Activated naive CD8-positive, alpha-beta T cell treated with anti-CD3 and anti-CD28 coated beads for 36 hours (primary cell): ENCODE results near the gene DDI2. TPM values are rescaled to one million over a fixed set of nuclear protein-coding genes. Genes with fewer than 3 reads are reported as not detected.
A peak's percentile ranks its signal among the peaks of the same experiment; 100 is the strongest.

Source experiments
- DNase-seq: peaks from one replicate; pipeline ENCODE4 v3.0.0; 2021
- H3K27ac Mint-ChIP-seq: one replicate; pipeline ENCODE4 v1.8.0; 2022; ENCODE audit warnings: mild to moderate bottlenecking, moderate library complexity, mixed read lengths
- H3K27me3 Mint-ChIP-seq: one replicate; pipeline ENCODE4 v1.8.0; 2022; ENCODE audit warnings: mild to moderate bottlenecking, mixed read lengths
- H3K36me3 Mint-ChIP-seq: one replicate; pipeline ENCODE4 v1.8.0; 2021; ENCODE audit warnings: mild to moderate bottlenecking, mixed read lengths
- H3K4me1 Mint-ChIP-seq: one replicate; pipeline ENCODE4 v1.8.0; 2021; ENCODE audit warnings: mixed read lengths
- H3K4me3 Mint-ChIP-seq: one replicate; pipeline ENCODE4 v1.8.0; 2022; ENCODE audit warnings: mild to moderate bottlenecking, moderate library complexity, mixed read lengths
- H3K9me3 Mint-ChIP-seq: one replicate; pipeline ENCODE4 v1.8.0; 2022; ENCODE audit warnings: mixed read lengths
- total RNA-seq, 2 experiments: library from RNA; stranded (reverse); gene quantifications; one replicate each; pipeline ENCODE4 v1.2.3, GENCODE V29; 2021

The DDI2 gene
- 10 to 100 TPM; 45.4 to 45.9 TPM for total RNA-seq

DNA sequence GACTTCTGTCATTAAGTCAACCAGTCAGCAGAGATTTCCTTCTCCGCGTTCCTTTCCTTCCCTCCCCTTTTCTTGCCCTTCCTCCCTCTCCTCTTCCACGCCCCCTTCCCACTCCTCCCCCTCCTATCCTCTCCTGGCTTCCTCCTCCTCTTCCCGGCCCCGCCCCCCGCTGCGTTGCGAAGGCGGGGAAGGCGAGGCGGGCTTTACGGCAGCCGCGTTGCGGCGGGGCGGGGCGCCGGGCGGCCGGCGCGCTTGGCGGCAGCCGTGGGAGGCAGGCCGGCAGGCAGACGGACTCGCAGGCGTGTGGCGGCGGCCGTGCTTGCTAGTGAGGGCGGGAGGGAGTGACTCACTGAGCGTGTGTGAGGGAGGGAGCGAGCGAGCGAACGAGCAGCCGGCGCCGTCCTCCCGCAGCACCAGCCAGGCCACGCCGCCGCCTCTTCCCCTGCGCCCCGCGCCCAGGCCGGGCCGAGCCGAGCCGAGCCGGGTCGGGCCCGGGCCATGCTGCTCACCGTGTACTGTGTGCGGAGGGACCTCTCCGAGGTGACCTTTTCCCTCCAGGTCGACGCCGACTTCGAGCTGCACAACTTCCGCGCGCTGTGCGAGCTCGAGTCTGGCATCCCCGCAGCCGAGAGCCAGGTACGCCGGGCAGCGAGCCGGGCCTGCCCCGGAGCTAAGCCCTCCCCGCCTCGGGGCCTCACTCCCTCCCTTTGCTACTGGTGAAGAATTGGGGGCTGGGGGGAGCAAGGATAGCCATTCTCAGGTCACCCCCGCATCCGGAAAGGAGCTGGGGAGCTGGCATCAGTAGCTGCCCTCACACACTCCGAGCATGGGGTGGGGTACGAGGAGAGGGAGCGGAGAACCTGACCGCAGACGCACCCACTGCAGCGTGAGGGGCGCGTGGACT, at the start of gene DDI2:
Gene DDI2 (plus strand): TSS at position 286 of the 904 bp plus-strand sequence. CDS start 213 bp downstream, at position 499.
- peaks cover 15% of the 10 kb centered on the region for H3K36me3 Mint-ChIP-seq
- no peaks in the 10 kb centered on the region for H3K9me3 Mint-ChIP-seq
- H3K27ac Mint-ChIP-seq: peak within 1 kb of the TSS; percentile 95
- peaks cover 40% of the 10 kb centered on the region for H3K4me1 Mint-ChIP-seq
- peak within 1 kb of the TSS; percentile 92 for H3K4me3 Mint-ChIP-seq
- peak; percentile 98 for DNase-seq
- no peaks in the 10 kb centered on the region for H3K27me3 Mint-ChIP-seq

GRCh38 chr1:15568387-15569073, 48.7 kb upstream of the DDI2 start:
- no peak for DNase-seq
- Mint-ChIP-seq H3K36me3 (peaks cover 12% of the 10 kb centered on the region), H3K27me3 (no peaks in the 10 kb centered on the region), H3K4me1 (no peaks in the 10 kb centered on the region), H3K27ac (peak overlapping the region; percentile 21), H3K9me3 (no peaks in the 10 kb centered on the region), H3K4me3 (no peak overlapping the region)

DNA sequence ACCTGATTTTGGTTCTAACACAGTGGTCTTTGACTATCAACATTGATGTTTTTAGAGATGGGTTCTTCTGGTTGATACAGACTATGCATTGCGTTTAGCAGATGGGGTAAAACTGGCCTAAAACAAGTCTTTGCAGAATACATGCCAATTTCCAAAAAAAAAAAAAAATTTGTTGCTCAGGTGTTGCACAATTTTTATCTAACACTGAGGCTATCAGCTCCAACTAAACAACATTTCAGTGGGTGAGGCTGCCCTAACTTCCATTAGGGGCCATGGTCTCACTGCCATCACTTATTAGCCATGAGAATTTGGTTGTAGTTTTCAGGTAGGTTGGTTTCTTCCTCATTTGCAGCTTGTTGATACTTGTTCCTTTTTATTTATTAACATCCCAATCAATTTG, 46.4 kb upstream of the DDI2 start:
- H3K27ac Mint-ChIP-seq: no peak overlapping the region
- no peak overlapping the region for H3K4me3 Mint-ChIP-seq
- peaks cover 11% of the 10 kb centered on the region for H3K36me3 Mint-ChIP-seq
- H3K4me1 Mint-ChIP-seq: no peaks in the 10 kb centered on the region
- DNase-seq: no peak
- no peaks in the 10 kb centered on the region for H3K9me3 Mint-ChIP-seq
- no peaks in the 10 kb centered on the region for H3K27me3 Mint-ChIP-seq

- H3K36me3 Mint-ChIP-seq: peaks cover 11% of the 10 kb centered on the region
- H3K27ac Mint-ChIP-seq: peak overlapping the region; percentile 9
- no peaks in the 10 kb centered on the region for H3K4me1 Mint-ChIP-seq
- no peaks in the 10 kb centered on the region for H3K27me3 Mint-ChIP-seq
- H3K9me3 Mint-ChIP-seq: no peaks in the 10 kb centered on the region
- no peak for DNase-seq
- no peak overlapping the region for H3K4me3 Mint-ChIP-seq
Observed at GRCh38 chr1:15571266-15571665, 46.0 kb upstream of the DDI2 start.

DNA sequence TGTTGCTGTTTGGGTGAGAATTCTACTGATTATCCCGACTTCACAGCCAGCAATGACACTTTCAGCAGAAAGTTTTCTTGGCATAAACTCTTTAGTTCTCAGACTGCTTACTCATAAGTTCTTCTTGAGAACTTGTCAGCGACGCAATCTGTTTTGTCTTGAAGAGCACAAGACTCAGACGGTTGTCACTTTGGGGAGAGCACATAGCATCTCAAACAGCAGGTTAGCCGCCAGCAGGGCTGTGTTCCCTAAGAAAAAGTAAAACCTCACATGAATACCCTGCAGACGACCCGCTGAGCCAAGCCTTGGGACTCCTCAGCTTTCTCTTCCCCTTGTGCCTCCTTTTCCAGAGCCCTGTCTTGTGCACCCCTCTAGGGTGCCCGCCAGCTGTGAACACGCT, 43.8 kb upstream of the DDI2 start:
- H3K9me3 Mint-ChIP-seq: no peaks in the 10 kb centered on the region
- H3K36me3 Mint-ChIP-seq: peaks cover 16% of the 10 kb centered on the region
- no peaks in the 10 kb centered on the region for H3K27me3 Mint-ChIP-seq
- H3K4me1 Mint-ChIP-seq: peaks cover 12% of the 10 kb centered on the region
- H3K27ac Mint-ChIP-seq: no peak overlapping the region
- DNase-seq: no peak
- H3K4me3 Mint-ChIP-seq: no peak overlapping the region

DNA sequence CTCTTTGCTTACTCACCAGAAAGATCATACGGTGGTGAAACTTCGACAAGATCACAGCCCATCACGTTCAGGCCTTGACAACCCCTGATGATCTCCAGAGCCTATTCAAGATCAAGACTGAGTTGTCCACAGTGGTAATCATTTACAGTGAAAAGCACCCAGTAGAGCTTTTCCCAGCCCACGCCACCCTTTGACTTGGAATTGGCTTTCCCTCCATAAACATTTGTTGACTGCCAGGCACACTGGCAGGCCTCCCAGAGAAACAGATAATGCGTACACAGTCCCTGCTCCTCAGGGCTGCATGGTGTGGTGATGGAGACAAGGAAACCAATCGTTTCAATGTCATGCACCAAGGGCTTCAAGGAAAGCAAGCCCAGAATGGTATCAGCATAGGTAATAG, 42.5 kb upstream of the DDI2 start:
- Mint-ChIP-seq H3K27ac (no peak overlapping the region), H3K4me3 (no peak overlapping the region), H3K36me3 (peaks cover 29% of the 10 kb centered on the region)

GRCh38 chr1:15575549-15576150, 41.6 kb upstream of the DDI2 start:
- Mint-ChIP-seq H3K27ac (no peak overlapping the region), H3K9me3 (no peaks in the 10 kb centered on the region), H3K4me1 (peaks cover 30% of the 10 kb centered on the region), H3K27me3 (no peaks in the 10 kb centered on the region), H3K36me3 (peaks cover 33% of the 10 kb centered on the region), H3K4me3 (no peak overlapping the region)
- no peak for DNase-seq

More for the DNA sequence above, 42.5 kb upstream of the DDI2 start:
- H3K4me1 Mint-ChIP-seq: peaks cover 25% of the 10 kb centered on the region
- no peak for DNase-seq
- no peaks in the 10 kb centered on the region for H3K27me3 Mint-ChIP-seq
- H3K9me3 Mint-ChIP-seq: no peaks in the 10 kb centered on the region

GRCh38 chr1:15577691-15578090, 39.6 kb upstream of the DDI2 start:
- Mint-ChIP-seq H3K36me3 (peaks cover 38% of the 10 kb centered on the region), H3K4me3 (peak overlapping the region; percentile 47), H3K4me1 (peaks cover 36% of the 10 kb centered on the region), H3K27me3 (no peaks in the 10 kb centered on the region), H3K27ac (peak overlapping the region; percentile 93), H3K9me3 (no peaks in the 10 kb centered on the region)
- DNase-seq: no peak

DNA sequence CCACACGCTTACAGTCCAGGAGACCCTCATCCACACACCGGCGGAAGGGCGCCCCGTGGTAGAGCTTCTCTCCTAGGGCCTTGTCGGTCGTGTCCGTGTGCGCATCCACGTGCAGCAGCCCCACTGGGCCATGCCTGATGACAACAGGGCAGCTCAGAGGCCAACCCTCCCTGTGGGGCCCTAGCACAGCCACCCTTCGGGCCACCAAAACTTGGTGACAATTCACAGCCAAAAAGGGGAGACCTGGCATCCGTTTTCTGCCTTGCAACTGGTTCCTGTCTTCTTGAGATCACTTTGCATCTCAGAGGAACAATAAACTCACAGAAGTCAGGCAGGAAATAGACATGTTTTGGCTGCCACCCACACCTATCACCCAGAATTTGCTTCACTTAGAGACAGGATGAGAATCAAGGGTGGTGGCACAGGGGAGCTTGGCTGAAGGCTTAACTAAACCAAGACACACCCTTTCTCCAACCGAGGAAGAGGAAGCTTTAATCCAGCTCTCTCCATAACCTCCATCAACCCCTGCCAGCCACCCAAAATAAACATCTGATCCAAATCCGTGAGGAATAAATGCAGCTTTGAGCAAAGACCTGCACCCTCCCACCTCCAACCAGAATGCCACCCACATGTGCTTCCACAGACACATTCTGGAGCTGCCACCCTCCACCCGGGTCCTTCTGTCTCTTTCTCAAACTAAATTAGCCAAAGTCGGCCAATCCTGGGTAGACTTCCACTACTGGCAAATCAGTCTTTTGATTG, 38.2 kb upstream of the DDI2 start:
- peak overlapping the region; percentile 93 for H3K27ac Mint-ChIP-seq
- peaks cover 46% of the 10 kb centered on the region for H3K36me3 Mint-ChIP-seq
- peak; percentile 26 for DNase-seq
- peaks cover 46% of the 10 kb centered on the region for H3K4me1 Mint-ChIP-seq
- no peaks in the 10 kb centered on the region for H3K27me3 Mint-ChIP-seq
- H3K9me3 Mint-ChIP-seq: no peaks in the 10 kb centered on the region
- H3K4me3 Mint-ChIP-seq: peak overlapping the region; percentile 50

- peaks cover 46% of the 10 kb centered on the region for H3K36me3 Mint-ChIP-seq
- no peaks in the 10 kb centered on the region for H3K9me3 Mint-ChIP-seq
- no peaks in the 10 kb centered on the region for H3K27me3 Mint-ChIP-seq
- peak overlapping the region; percentile 93 for H3K27ac Mint-ChIP-seq
- peak overlapping the region; percentile 50 for H3K4me3 Mint-ChIP-seq
- DNase-seq: no peak
- peaks cover 48% of the 10 kb centered on the region for H3K4me1 Mint-ChIP-seq
Observed at GRCh38 chr1:15579683-15580047, 37.6 kb upstream of the DDI2 start.

GRCh38 chr1:15583016-15583706, 34.1 kb upstream of the DDI2 start:
- DNase-seq: no peak
- peaks cover 53% of the 10 kb centered on the region for H3K36me3 Mint-ChIP-seq
- no peaks in the 10 kb centered on the region for H3K27me3 Mint-ChIP-seq
- H3K27ac Mint-ChIP-seq: peak overlapping the region; percentile 91
- peaks cover 41% of the 10 kb centered on the region for H3K4me1 Mint-ChIP-seq
- no peaks in the 10 kb centered on the region for H3K9me3 Mint-ChIP-seq
- peak overlapping the region; percentile 86 for H3K4me3 Mint-ChIP-seq

- Mint-ChIP-seq H3K4me3 (peak within 1 kb of the TSS; percentile 90), H3K27me3 (no peaks in the 10 kb centered on the region), H3K36me3 (peaks cover 41% of the 10 kb centered on the region), H3K4me1 (peaks cover 25% of the 10 kb centered on the region), H3K9me3 (no peaks in the 10 kb centered on the region), H3K27ac (peak within 1 kb of the TSS; percentile 91)
- DNase-seq: peak; percentile 75
Observed at GRCh38 chr1:15584489-15585363, 32.5 kb upstream of the DDI2 start, which contains the start of gene AGMAT. TSS of gene AGMAT (minus strand) at chr1:15585051. CDS start at chr1:15584967, 84 bp downstream.

- Mint-ChIP-seq H3K27me3 (no peaks in the 10 kb centered on the region), H3K9me3 (no peaks in the 10 kb centered on the region), H3K27ac (no peak overlapping the region), H3K36me3 (peaks cover 13% of the 10 kb centered on the region), H3K4me3 (no peak overlapping the region), H3K4me1 (no peaks in the 10 kb centered on the region)
- DNase-seq: no peak
Observed at GRCh38 chr1:15592285-15592684, 25.0 kb upstream of the DDI2 start.
